GM19351 (cell line): Measurements from ENCODE around the gene DUSP16.
"Not testable (repeated sequence)": the region's sequence is repeated elsewhere in the genome, so short reads cannot be mapped to it uniquely, and the experiment has no call there.

Experiments used
- ATAC-seq: cut with Tn5 transposase; IDR thresholded peaks from one replicate; pipeline ENCODE4 v1.9.1; 2021; ENCODE audit warnings: mild to moderate bottlenecking, moderate library complexity; ENCODE audit not compliant: unreplicated experiment

The DUSP16 gene

DNA sequence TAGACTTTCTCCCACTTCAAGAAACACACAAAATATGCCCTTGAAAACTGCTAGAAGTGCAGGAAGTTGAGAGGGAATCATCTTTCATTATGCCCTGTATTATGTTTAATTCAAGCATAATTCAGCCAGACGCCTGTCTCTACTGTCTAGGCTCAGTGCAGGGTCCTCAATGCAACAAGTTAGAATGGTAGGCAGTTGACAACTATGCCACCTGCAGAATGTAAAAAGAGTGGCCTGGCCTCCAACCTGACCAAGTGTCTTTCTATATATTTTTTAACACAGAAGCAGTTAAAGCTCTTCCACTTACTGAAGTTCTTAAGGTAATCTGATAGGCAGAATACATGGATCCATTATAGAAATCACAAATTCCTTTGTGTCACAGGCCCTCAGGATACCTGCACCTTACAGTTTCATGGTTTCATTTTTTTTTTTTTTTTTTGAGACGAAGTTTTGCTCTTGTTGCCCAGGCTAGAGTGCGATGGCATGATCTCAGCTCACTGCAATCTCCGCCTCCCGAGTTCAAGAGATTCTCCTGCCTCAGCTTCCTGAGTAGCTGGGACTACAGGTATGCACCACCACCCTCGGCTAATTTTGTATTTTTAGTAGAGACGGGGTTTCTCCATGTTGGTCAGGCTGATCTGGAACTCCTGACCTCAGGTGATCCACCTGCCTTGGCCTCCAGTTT is 60.4 kb downstream of the DUSP16 start:
- not testable (repeated sequence) for ATAC-seq

DNA sequence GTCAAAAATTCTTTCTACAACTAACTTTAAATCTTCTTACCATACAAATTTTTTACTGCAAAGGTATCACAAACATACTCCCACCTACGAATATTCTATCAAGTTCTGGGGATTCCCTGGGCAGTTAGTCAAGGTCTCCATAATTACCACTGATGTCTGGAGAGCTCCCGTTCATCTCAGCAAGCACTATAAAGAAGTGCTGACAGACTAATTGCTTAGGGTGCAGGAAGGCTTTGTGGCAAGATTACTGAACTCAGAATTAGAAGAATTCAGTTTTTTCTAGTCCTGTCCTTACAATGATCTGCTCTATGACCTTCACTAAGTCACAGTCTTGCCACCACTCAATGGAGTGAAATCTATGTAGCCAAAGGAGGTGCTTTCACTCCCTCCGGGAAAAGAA is 61.5 kb downstream of the DUSP16 start:
- ATAC-seq = no peak

DNA sequence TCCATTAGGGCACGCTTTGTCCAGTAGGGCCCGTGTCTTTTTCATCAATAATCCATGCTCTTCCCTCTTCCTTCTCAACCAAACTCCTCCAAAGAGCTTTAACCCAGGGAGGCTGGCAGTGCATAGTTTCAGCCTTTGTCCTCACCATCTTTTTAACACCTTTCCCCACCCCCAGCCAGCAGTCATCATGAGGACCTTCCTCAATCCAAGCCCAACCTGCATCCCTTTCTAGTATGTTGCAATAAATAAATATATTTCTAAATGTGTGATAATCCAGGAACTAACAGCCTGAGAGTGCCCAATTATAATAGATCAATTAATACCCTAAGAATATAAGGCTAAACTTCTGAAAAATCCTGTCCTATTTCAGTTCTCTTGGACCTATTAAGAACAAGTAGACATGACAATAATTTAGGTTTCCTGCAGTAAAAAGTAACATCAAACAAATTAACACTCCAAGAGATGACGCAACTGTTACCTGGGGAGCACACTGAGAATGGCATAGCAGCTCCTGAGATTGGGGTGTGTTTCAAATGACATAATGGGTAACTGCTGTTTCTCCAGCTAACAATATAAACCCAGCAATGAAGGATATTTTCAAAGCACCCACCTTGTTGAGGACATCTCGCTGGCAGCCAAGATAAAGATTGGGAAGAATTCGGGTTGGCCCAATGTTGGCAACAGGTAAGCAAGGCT is 62.6 kb downstream of the DUSP16 start:
- ATAC-seq = no peak

DNA sequence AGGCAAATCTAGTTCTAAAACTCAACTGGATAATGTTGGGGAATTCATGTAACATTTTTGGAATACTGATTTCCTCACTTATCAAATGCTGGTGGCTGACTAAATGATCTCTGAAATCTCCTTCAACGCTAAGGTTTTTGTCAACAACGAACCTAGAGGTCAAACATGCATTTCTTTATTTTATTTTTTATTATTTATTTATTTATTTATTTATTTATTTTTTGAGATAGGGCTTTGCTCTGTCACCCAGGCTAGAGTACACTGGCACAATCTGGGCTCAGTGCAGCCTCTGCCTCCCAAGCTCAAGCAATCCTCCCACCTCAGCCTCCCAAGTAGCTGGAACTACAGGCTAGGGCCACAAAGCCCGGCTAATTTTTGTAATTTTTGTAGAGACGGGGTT is 64.5 kb downstream of the DUSP16 start:
- no peak for ATAC-seq

DNA sequence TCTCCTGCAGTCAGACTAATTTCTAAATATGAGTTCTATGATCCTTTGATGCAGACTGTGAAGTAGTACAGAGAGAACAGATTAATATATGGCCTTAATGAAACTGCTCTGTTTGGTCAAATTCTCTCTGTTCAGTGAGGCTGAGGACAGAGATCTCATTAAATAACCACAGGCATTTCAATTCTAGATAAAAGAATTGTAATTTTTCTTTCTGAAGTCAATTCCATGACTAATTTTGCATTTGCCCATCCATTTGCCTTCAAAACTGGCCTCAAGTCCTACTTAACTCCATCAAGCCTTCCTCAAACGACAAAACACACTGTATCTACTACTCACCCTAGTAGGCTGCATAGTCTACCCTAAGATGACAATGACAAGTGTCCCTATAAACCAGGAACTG is 67.1 kb downstream of the DUSP16 start:
- ATAC-seq = no peak

DNA sequence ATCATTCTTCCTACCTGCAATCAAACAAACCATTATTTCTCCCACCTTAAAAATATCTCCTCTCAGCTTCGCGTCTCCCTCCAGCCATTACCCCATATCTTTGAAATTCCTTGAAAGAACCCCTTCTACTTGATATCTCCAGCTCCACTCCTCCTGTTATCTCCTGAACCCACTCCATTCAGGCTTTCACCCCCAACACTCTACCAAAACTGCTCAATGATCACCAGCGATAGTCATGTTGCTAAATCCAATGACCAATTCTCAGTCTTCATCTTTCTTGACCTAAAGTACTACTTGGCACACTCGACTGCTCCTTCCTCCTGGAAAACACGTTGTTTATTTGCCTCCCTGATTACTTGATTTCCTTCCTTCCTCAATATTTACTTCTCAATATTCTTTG is 70.1 kb downstream of the DUSP16 start:
- ATAC-seq = no peak

DNA sequence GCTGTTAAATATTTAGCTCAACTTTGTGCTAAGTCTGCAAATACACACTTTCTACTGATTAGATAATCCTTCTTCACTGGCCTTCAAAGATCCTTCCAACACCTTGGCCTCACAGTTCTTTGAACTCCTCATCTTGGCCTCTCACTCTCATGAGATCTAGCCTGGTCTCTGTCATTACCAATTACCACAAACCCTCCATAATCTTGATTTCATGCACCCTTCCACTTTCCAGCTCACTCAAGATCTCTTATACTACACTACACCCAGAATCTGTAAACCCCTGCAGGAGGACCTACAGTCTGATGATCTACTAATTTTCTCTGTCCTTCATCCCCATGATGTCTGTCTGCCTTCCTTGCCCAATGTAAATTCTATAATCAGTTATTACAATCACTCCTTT is 71.1 kb downstream of the DUSP16 start:
- no peak for ATAC-seq

DNA sequence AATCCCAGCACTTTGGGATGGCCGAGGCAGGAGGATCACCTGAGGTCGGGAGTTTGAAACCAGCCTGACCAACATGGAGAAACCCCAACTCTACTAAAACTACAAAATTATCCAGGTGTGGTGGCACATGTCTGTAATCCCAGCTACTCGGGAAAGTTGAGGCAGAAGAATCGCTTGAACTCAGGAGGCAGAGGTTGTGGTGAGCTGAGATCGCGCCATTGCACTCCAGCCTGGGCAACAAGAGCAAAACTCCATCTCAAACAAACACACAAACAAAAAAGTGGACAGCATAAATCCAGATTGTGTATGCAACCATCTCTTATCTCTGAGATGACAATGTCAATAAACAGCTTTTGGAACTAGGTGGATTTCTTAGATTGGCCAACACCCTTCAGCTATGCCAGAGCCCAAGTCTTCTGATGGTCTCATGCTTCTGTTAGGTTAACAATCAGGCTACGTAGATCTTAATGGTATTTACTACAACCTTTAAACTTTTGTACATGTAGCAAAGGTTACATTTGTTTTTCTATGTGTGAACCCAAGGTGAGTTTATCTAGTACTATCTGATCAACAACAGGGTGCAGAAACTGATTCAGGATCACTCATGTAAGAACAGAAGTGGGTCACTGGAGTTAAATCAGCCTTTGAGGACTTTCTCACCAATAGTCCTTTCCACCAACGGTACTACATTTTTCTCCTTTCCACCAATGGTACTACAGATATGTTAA is 73.7 kb downstream of the DUSP16 start:
- no peak for ATAC-seq

DNA sequence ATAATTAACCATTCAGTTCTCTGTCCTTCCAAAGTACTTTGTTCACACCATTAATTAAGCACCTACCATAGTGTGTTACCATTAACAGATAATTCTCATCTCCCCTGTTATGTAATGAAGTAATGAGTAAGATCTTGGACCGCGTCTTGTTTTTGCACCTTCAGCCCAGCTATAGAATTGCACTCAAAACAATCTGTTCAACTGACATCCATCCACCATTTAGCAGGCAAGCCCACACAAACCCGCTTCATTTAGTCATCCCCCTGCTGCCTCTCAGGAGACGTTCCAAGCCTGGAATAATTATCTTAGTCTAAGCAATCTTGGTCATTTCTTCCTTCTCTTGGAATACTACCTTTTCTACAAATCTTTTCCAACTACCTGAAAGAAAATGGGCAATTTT is 74.4 kb downstream of the DUSP16 start:
- ATAC-seq = no peak

DNA sequence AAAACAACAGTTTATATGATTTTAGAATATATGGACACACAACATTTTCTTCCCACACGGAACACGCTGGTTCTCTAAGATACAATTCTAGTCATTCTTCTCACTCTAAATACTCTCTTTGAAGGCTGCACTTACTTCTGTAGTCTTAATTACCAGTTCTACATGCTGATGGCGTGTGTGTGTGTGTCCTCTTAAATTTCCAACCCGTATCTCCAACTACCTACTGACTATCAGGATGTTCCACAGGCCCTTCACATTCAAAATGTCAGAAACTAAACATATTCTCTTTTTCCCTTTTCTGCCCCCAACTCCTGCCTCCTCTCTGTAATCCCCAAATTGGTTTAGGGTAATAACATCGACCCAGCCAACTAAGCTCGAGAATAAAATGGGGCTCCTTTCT is 75.2 kb downstream of the DUSP16 start:
- ATAC-seq = no peak

DNA sequence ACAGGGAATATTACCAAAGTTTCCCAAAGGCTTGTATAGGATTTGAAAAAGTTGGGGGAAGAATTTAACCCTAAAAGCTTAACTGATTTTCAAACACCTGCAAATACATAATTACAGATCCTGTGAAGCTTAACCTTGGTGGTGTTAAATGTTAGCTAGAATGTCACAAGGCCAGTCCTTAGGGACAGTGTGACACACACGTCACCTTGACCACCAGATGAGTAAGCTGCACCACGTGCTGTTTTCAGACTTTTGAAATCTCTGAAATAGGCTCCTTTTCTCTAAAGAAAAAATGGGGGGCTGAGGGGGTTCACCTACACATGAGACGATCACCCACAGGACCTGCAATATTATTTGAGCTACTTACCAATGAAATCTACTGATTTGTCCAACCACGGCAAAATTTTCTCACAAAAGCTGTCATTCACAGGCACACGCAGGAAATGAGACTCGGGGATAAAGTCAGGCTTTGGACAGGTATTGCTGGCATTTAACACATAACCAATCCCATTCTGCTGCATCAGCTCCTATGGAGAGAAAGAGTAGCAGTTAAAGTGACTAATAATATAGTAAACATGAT is 75.9 kb downstream of the DUSP16 start:
- peak; percentile 79 for ATAC-seq

DNA sequence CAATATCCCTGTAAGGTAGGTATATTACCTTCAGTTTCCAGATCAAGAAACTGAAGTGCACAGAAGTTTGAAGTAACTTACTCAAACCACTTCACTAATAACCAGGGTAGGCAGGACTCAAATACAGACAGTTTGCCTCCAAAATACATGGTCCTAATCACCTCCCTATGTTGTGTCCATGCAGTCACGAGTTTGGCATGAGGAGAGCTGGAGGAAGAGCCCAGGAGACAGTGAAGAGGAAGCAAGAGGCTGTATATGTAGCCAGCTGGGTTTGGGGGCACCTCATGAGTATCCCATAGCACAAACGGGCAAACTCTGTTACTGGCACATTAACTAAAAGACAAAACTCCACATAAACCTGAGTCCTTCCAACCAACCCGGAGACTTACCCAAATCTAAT is 79.2 kb downstream of the DUSP16 start:
- ATAC-seq = peak; percentile 11

DNA sequence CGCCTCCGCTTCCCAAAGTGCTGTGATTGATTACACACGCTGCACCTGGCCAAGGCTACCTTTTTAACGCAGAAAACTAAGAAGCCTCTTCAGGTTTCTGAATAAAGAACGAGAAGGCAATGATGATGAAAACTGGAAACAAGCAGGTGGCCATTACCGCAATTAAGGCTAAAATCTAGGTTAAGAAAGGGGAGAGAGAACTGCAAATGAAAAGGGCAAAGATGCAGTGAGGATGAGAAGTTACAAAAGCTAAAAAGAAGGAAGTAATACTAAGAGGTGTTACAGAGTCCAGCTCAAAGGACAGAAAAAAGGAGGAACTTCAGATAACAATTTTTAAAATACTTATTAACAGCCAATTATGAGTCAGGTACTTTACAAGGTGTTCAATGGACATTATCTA is 79.7 kb downstream of the DUSP16 start:
- peak; percentile 57 for ATAC-seq

DNA sequence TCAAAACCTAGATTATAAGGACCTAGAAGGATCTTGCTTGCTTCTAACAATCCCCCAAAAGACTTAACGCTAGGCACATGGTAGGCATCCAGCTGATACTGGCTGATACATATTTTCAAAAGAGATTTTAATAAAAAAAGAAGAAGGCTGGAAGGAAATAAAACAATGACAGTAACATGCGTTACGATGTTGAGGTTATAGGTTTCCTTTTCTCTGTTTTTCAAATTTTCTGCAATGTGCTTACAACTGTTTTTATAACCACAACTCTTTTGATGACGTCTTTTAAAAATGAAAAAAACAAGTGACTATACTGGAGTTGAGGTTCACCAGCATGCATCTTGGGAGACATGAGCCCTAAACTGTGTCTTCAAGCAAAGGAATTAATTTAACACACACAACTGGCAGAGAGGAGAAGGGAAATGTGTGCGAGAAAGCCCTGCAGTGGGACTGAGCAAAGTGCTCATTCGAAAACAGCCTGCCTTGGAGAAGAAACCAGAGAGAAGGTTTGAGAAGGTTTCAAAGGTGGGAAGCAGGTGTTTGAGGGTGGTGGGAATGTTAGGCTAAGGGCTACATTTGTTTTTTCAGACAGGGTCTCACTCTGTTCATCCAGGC is 80.4 kb downstream of the DUSP16 start:
- no peak for ATAC-seq

DNA sequence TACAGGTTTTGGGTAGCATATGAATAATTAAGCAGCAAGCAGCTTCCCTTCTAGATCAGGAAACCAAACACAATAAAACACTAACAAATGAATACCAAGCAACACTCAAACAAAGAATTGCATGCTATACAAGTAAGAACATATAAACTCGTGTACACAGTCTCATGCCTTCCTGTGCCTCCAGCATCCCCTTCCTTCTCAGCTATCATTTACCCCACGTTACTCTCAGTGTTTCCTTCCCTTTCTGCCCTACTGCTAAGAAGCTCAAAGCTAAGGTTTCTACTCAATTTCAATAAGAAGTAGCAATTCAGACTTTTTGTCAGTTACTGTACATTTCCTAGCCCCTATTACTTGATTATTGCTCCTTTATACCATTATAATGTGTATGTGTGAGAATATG is 81.0 kb downstream of the DUSP16 start:
- ATAC-seq = no peak

DNA sequence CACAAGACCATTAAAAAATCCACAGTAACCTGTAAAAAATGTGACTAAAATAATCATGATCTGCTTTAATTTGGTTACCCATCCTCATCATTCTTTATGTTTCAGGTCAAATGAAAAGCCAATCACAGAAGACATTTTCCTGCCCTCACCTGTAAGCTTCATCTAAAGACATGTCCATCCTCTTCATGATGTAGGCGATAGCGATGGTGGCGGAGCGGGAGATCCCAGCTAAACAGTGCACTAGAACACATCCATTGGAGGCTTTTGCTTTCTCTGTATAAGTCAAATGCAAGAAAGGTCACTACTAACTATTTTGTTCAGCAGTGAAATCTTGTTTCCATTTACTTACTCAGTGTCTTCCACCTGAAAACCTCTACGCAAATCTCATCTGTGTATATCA is 82.6 kb downstream of the DUSP16 start:
- no peak for ATAC-seq

DNA sequence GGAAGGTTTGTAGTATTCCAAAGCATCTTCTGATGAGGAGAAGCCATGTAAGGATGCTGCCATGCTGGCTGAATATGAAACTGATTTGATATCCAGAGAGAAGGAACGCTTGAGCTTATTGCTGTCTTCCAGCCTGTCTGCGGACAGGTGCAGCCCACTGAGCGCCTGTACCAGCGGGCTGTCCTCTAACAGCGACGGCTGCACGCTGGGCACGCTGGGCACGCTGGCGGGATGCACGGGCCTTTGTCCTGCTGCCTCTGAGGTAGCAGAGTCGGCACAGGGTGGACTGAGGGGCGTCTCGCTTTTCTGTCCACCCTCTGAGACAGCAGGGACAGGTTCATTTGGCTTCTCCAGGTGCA is 85.2 kb downstream of the DUSP16 start:
- ATAC-seq = no peak

DNA sequence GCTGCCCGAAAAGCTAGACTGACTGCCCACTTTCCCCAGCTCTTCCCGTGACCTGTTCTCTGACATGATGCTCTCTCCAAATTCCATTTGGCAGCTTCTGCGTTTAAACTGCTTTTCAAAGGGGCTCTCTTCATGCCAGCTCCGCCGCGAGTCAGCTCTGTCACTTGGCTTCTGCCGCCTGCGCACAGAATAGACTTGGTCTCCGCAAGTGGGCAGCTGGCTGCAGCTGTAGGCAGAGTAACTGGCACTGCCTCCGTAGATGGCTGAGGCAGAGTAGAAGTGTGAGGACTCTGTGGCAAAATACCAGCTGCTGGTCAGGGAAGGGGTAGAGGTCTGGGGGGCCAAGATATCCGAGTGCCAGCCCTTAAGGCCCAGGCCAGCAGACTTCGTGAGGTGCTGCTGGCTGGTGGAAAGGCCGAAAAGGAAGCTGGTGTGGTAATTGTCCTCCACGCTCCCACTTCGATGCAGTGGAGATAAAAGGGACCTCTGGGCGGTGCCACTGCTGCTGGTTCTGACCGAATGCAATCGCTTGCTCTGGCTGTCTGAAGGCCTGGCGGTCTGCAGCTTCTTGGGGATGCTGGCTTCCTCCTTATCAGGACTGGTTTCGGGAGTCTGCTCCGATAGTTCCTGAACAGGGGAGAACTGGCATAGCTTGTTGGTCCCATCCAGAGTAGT is 85.7 kb downstream of the DUSP16 start:
- ATAC-seq = no peak

DNA sequence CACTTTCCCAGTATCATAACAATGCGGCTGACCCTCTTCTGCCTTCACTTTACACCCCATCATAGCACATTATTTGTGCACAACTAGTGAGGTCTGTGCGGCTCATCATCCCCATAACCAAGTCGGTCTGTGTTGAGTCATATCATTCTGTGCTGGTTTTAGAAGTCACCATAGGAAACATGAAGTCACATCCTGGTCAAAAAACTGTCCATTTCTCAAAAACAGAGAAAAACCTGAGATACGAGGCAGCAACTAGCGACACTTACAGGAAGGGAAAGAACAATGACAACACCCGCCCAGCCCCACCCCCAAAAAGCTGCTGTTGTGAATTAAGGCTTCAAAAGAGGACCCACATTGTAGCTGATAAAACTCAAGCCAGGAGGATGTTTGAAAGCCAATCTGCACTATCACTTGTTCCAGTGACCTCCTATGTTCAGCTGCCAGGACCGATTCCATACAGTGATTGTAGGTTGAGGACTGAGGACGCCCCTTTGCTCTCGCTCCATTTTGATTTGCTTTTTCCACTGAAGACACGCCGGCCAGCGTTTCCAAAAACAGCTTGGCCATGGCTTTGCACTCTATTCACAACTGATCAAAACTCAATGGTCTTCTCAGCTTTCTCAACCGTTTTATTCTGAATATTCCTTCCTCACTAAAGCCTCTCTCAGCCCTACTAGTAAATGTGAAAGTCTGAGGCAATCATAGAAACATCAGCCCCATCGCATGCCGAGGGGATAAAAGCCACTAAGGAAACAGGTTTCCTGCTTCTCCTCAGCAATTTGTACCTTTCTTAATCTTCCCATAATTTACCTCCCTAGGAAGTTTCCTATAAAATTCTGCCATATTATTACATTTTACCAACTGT is 87.5 kb downstream of the DUSP16 start:
- ATAC-seq = peak; percentile 98

DNA sequence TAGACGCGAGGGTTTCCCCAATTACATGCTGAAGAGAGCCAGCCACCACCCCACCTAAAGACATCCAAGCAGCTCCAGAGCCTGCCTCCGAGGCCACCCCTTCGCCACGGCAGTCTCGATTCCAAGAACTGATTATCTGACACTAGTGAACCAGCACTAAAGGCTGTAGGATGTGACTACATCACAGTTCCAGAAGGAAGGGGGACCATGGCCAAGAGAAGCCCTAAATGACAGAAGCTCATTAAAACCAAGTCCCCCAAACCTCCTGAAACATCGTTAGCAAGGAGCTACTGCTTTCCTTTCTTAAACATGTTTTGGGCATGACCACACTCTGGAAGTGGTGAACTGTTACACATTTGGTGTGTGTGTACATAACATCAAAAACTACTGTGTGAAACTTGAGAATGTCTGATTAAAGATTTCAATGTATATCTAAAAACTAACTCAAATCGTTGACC is 88.2 kb downstream of the DUSP16 start:
- ATAC-seq = peak; percentile 36
